OCI-LY7 (cell line): Measurements from ENCODE around the gene NCAPD3. TPM values are rescaled to one million over a fixed set of nuclear protein-coding genes. Genes with fewer than 3 reads are reported as not detected.
A peak's percentile ranks its signal among the peaks of the same experiment; 100 is the strongest.

Experiments used
- BruUV-seq: library from RNA; stranded (reverse); fragments of 400-500 nt; replicated peaks from 2 replicates; lab custom pipeline; 2021; lab: Mats Ljungman, UMichigan
- CTCF ChIA-PET: fragments of 300-600 bp; sonication (Branson Sonifier 250); formaldehyde crosslinking; loops from one replicate; lab custom pipeline; 2022; ENCODE audit warnings: antibody characterized with exemption; ENCODE audit not compliant: unreplicated experiment; lab: Charles Lee
- POLR2A ChIA-PET: fragments of 300-600 bp; sonication (Branson Sonifier 250); formaldehyde crosslinking; loops from one replicate; lab custom pipeline; 2022; ENCODE audit warnings: antibody characterized with exemption; lab: Charles Lee
- DNase-seq: peaks from one replicate; pipeline ENCODE4 v3.0.0-alpha.2; 2015; ENCODE audit warnings: low spot score
- H2AFZ ChIP-seq: fragments of 200-600 bp; sonication (generic), shearing (Covaris generic); 2 replicates; pipeline ENCODE4 v1.6.1; 2014; ENCODE audit warnings: mild to moderate bottlenecking, antibody characterized with exemption, low read length, moderate library complexity
- H3K27ac ChIP-seq: fragments of 200-600 bp; sonication (generic); 2 replicates; pipeline ENCODE4 v1.5.1; 2014; ENCODE audit warnings: mixed run types, low read depth, mild to moderate bottlenecking, moderate library complexity, low read length, inconsistent platforms; ENCODE audit not compliant: poor library complexity, severe bottlenecking
- H3K36me3 ChIP-seq: fragments of 200-600 bp; sonication (generic); 2 replicates; pipeline ENCODE4 v1.6.1; 2014; ENCODE audit warnings: mild to moderate bottlenecking, antibody characterized with exemption, low read length, moderate library complexity, mixed read lengths; ENCODE audit not compliant: insufficient read depth
- H3K4me1 ChIP-seq: fragments of 200-600 bp; sonication (generic); 2 replicates; pipeline ENCODE4 v1.5.1; 2014; ENCODE audit warnings: mild to moderate bottlenecking, low read length; ENCODE audit not compliant: insufficient read depth, poor library complexity, severe bottlenecking
- H3K4me2 ChIP-seq: fragments of 200-600 bp; sonication (generic); 2 replicates; pipeline ENCODE4 v1.6.1; 2014; ENCODE audit warnings: mild to moderate bottlenecking, low read length
- H3K4me3 ChIP-seq: fragments of 200-600 bp; sonication (generic); 2 replicates; pipeline ENCODE4 v1.5.1; 2014; ENCODE audit warnings: mild to moderate bottlenecking, low read depth, low read length; ENCODE audit not compliant: poor library complexity, severe bottlenecking
- H3K79me2 ChIP-seq: fragments of 200-600 bp; sonication (generic); 2 replicates; pipeline ENCODE4 v1.6.1; 2016; ENCODE audit warnings: low read depth, mild to moderate bottlenecking, low read length, moderate library complexity, mixed read lengths; ENCODE audit not compliant: insufficient read depth
- H3K9me2 ChIP-seq: fragments of 200-600 bp; sonication (generic); 2 replicates; pipeline ENCODE4 v1.6.1; 2016; ENCODE audit warnings: mild to moderate bottlenecking, low read length, mixed read lengths; ENCODE audit not compliant: insufficient read depth
- H3K9me3 ChIP-seq: fragments of 200-600 bp; sonication (generic); 2 replicates; pipeline ENCODE4 v1.6.1; 2014; ENCODE audit warnings: mild to moderate bottlenecking, mixed run types, low read length, mixed read lengths
- H4K20me1 ChIP-seq: fragments of 200-600 bp; sonication (generic); 2 replicates; pipeline ENCODE4 v1.6.1; 2014; ENCODE audit warnings: mild to moderate bottlenecking, antibody characterized with exemption, low read length, moderate library complexity, mixed read lengths; ENCODE audit not compliant: insufficient read depth
- CTCF ChIP-seq: fragments of 200-600 bp; sonication (generic); conservative IDR thresholded peaks from 2 replicates; pipeline ENCODE4 v1.5.1; 2014; ENCODE audit warnings: mild to moderate bottlenecking, antibody characterized with exemption, low read length, moderate library complexity, mixed read lengths
- EZH2phosphoT487 ChIP-seq: fragments of 200-600 bp; sonication (generic); IDR thresholded peaks from 2 replicates; pipeline ENCODE4 v1.6.1; 2018; ENCODE audit warnings: low read depth, borderline replicate concordance, mild to moderate bottlenecking, mixed run types, antibody characterized with exemption, low read length, moderate library complexity, mixed read lengths
- intact Hi-C: fragments of 100-400 bp; cut with micrococcal nuclease; formaldehyde crosslinking; loops from one replicate; pipeline ENCODE4 v1.10.0; 2022; ENCODE audit not compliant: unreplicated experiment
- total RNA-seq, 2 experiments: library from RNA; depleted of rRNA in 1 of 2; stranded (reverse); fragments of >200 nt in 1 of 2; shearing (Covaris generic) in 1 of 2; gene quantifications; 2 replicates each; pipeline ENCODE4 v1.2.3, GENCODE V29; 2014 to 2022

NCAPD3 gene
- total RNA-seq, 2 experiments from 2014 or later, result 89.1 to 112 TPM

GRCh38 chr11:134224710-134225664 is 1.2 kb upstream of the NCAPD3 start:
- POLR2A ChIA-PET, result interaction anchor here (0.6 to 2.2 kb wide), 10 partner anchors 9 to 29 kb away, joined by 3 to 6 read pairs (median 4); partner anchors contain the start of genes ACAD8 and THYN1
- Histone ChIP-seq H3K27ac (no peak overlapping the region), H3K4me1 (peaks cover 73% of the 10 kb centered on the region), H3K79me2 (peaks cover 62% of the 10 kb centered on the region), H4K20me1 (peaks cover 71% of the 10 kb centered on the region), H3K9me2 (no peaks in the 10 kb centered on the region), H3K4me2 (peak overlapping the region; percentile 87), H2AFZ (peak overlapping the region; percentile 93), H3K4me3 (peak overlapping the region; percentile 97), H3K36me3 (peaks cover 27% of the 10 kb centered on the region), H3K9me3 (no peaks in the 10 kb centered on the region)
- no TSS peak for BruUV-seq
- CTCF ChIA-PET, result interaction anchor here (0.8 kb wide), 1 partner anchor 18 kb away, joined by 3 read pairs; no protein-coding TSS in a partner anchor
- no peak for TF ChIP-seq CTCF
- TF ChIP-seq EZH2phosphoT487, result no peak
- peak; percentile 39 for DNase-seq
- intact Hi-C loops, result loop anchor here (1.0 kb wide), 1 partner anchor 28 kb away; the partner anchor contains the start of genes ACAD8 and THYN1

GRCh38 chr11:134223121-134223520 is 646 bp downstream of the NCAPD3 start:
- H2AFZ ChIP-seq, result peak overlapping the region; percentile 39; the same call in 1 of the 2 replicates

More at GRCh38 chr11:134223121-134223520, 646 bp downstream of the NCAPD3 start:
- Histone ChIP-seq H3K79me2 (peaks cover 68% of the 10 kb centered on the region), H3K4me2 (peak overlapping the region; percentile 98), H4K20me1 (peaks cover 58% of the 10 kb centered on the region), H3K9me2 (no peaks in the 10 kb centered on the region), H3K36me3 (peaks cover 45% of the 10 kb centered on the region), H3K4me1 (peaks cover 54% of the 10 kb centered on the region), H3K9me3 (no peaks in the 10 kb centered on the region), H3K27ac (peak overlapping the region; percentile 81), H3K4me3 (peak overlapping the region; percentile 97)
- POLR2A ChIA-PET, result interaction anchor here (1.0 to 2.2 kb wide), 2 partner anchors 28 to 31 kb away, joined by 4 to 6 read pairs; partner anchors contain the start of gene ACAD8
- intact Hi-C loops, result no loop called here
- peak; percentile 32 for DNase-seq
- TSS peak; percentile 65 for BruUV-seq
- no peak for TF ChIP-seq EZH2phosphoT487
- no peak for TF ChIP-seq CTCF
- CTCF ChIA-PET, result interaction anchor here (1.6 kb wide), 1 partner anchor 14 kb away, joined by 3 read pairs; no protein-coding TSS in a partner anchor
